ENCODE measurements around the gene RBM38.
A peak's percentile ranks its signal among the peaks of the same experiment; 100 is the strongest.

RBM38 gene

DNA sequence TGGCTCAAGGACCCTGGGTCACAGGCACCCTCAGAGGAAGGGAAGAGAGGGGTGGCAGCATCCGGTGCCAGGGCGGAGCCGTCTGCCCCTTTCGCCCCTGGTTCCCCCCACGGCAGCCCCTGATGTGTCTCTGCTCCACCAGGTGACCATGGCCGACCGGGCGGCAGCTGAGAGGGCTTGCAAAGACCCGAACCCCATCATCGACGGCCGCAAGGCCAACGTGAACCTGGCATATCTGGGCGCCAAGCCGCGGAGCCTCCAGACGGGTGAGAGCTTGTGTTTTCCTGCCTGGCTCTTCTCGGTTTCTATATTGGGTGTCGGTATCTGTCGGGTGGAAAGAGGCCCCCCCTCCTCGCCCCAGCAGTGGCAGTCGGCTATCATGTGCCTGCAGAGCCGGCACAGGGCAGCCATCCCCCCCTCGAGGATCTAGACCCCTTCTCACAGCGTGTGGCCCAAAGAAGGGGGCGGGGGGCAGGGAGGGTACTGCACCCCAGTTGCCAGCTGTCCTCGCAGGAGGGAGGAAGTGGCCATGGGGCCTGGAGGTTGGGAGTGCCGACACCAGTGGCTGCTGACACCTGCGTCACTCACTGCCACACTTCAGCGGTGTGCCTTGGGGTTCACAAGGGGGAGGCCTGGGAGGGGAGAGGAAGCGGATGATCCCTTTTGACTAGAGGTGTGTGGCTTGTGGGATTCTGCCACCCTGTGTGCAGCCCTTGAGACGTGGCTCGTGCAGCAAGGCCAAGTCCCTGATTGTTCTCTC is 1.5 kb downstream of the RBM38 start:
- DNase-seq, result no peak

DNA sequence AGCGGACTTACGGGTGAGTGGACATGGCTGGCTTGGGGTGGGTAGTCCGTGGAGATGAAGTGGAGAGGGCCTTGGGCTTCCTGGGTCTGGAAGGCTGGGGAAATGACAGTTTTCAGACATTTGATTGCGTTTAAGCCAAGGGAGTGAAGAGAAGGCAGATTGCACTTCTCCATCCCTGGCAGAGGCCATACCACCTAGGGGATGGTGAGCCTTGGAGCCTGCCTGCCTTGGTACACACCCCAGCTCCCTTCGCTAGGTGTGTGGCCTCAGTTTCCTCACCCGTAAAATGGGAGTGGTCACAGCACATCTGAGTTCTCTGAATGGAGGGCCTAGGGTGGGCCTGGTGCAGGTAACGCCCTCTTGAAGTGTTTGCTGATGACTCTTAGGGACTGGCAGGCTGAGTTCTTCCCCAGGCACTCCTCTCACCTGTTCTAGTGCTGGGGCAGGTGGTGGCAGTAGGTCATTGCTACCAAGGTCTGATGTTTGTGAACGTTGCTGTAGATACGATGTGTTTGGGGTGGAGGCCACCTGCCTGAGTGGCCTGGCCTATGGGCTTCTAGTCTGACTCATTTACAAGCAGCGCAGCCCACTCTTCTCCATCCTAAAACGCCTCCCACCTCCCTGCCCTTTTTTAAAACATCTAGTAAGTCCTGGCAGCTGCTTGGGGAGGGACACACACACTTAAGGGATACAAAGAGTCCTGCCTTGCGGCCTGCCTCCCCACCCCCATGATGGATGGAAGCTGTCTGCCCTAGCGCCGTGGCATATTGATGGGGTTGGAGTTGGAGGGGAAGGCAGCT is 2.3 kb downstream of the RBM38 start:
- no peak for DNase-seq

DNA sequence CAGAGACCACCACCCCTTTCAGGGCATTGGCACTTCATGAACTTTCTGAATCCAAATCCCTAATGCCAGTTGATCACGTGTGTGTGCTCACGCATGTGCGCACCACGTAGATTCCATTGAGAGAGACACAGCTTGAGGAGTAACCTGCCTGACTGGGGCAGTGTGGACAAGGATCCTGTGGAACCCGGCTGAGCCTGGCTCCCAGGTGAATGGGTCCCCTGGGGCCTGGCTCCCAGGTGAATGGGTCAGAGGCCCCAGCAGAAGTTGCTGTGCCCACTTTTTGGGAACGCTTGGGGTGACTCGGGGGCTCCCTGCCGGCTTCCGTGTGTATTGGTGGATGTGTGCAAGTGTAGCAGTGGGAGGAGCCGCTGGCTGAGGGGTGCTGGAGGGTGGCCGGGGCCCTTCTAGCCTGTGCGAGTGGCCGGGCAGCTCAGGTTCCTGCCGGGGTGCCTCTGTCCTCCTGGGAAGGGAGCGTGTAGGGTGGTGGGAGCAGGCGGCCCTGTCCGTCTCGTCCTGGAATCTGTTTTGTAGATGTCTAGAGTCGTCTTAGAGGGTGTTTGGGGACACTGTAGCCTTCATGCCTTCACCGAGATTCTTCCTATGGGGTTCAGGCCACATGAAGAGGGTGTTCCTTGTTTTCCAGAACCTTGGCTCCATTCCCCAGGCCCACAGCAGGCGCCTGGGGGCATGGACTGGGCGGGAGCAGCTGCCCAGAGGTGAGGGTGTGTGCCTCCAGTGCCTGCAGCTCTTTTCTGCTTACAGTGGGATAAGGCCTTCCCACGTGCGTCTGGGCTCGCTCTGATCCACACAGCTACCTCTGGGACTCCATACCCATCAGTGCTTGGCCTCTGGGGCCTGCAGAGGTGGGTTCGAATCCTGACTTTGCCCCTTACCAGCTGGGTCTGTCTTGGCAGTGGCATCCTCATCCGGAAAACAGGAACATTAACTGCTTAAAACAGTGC is 3.2 kb downstream of the RBM38 start:
- no peak for DNase-seq

DNA sequence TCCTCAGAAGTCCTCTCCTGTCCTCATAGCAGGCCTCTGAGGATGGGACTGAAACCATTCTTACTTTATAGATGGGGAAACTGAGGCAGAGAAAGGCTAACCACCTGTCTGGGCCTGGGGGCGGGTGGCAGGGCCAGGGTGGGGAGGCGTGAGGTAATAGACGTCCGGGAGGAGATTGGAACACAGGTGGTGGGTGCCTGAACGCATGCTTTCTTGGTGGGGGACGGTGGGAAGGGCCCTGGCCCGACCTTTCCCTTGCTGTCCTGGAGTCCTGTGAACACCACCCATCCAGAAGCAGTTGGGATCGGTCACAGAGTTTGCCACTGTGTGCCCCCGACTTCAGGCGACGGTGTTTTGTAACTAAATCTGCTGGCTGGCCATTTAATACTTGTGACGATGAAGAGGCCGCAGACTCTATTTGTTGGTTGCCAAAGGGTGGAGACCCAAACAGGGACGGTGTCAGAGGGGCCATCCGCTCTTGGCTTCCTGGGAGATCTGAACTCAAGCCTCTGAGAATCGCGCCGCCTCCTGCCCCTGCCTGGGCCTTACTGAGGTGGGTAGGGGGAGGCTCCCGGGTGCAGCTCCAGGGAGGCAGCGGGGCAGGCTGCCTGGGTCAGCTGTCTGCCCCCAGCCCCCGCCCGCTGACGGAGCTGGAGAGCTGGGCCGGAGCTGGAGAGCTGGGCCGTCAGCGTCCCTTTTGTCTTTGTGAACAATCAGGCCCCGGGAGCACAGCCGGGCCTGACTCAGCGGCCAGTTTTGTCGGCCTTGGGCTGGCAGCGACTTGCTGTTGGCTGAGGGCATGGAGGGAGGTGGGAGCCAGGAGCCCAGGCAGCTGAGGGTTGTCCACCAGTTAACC is 4.1 kb downstream of the RBM38 start:
- peak; percentile 83 for DNase-seq

DNA sequence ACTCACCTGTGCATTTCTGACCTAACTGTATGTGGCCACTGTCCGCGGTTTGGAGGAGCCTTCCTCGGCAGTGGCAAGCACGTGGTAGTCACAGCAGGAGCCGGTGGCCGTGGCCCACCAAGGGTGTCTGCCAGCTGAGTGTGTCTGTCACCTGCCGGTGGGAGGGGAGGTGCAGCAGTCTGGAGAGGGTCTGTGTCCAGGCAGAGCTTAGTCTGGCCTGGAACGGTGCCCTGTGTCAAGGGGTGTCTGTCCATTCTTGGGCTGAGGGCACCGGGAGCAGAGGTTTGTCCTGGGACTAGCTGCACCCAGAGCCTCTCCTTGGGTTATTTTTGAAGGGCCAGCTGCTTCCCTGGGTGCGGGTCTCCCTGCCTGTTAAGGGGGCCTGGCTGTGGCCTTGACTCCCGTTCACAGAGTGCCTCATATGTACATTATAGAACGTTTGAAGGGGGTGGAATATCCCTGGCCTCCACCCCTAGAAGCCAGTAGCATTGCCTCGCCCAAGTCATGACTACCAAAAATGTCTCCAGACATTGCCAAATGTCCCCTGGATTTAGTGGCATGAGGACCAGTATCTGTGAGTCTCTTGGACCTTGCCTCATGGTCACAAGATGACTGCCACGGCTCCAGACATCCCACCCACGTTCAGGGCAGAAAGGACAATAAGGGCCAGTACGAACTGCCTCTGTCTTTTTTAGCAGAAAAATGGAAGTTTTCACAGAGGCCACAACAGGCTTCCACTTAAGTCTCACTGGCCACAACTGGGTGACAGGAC is 5.2 kb downstream of the RBM38 start:
- no peak for DNase-seq

DNA sequence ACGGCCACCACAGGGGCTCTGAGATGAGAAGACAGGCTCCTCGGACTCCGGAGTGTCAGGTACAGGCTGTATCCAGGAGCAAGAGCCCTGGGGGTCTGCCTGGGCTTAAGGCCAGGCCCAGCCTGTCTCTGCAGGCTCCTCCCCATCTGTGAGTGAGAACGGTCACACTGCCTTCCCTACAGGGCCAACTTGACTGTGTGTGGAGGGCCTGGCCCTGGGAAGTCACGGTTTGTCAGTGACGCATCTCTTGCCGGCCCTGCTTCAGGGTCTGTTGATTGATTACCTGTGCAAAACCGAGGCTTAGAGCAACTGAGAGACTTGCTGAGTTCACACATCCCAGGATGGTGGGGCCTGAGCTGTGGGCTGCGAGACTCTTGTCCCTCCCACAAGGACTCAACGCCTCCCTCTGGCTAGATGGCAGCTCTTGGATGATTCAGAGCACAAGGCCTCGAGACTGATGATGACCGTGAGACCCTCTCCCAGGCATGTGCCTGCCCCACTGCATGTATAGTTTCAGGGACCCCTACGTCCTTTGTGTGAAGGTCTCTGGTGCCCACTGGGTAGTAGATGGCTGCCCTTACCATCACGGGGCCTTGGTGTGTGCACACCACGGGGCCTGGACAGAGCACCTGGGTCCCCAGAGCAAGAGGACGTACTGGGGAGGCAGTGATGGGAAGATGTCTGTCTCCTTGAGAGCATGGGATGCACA is 5.9 kb downstream of the RBM38 start:
- DNase-seq, result no peak

DNA sequence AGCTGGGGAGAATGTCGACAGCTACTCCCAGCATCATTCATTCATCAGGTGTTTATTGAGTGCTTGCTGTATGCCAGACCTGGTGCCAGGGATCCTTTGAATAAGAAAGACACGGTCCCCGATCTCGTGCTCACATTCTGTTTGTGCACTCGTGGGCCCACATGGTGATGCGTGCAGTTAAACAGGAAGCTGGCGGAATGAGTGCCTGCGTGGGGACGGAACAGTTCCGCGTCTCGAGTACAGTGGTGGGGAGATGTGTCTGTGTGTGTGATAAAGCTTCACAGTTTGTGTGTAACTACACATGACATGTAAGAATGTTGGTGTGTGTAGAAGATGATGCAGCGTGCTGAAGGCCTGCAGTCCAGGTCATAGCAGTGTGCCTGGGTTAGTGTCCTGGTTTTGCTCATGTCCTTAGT is 6.5 kb downstream of the RBM38 start:
- DNase-seq, result no peak

DNA sequence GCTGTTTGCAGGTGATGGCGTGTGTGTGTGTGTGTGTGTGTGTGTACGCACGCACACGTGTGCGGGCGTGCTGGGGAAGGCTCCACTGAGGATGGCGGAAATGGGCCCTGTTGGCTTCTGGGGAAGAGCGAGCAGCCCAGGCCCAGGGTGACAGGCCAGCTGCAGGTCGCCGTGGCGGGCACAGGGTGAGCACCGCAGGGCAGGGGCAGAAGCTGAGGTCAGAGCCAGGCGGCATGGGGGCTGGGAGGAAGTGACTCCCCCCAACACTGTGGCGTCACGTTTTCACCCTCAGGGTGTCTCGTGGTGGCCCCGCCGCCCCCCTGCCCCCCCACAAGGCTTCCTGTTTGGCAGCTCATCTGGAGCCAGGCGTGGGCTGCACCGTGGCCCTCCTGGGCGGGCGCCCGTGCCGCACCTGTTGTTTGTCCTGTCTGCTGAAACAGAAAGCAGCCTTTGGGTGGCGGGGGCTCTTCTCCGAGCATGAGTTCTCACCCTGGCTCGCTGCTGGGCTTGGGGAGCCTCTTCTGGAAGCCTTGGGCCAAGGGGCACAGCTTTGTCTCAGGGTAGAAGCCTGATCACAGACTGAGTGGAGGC is 7.1 kb downstream of the RBM38 start:
- no peak for DNase-seq

DNA sequence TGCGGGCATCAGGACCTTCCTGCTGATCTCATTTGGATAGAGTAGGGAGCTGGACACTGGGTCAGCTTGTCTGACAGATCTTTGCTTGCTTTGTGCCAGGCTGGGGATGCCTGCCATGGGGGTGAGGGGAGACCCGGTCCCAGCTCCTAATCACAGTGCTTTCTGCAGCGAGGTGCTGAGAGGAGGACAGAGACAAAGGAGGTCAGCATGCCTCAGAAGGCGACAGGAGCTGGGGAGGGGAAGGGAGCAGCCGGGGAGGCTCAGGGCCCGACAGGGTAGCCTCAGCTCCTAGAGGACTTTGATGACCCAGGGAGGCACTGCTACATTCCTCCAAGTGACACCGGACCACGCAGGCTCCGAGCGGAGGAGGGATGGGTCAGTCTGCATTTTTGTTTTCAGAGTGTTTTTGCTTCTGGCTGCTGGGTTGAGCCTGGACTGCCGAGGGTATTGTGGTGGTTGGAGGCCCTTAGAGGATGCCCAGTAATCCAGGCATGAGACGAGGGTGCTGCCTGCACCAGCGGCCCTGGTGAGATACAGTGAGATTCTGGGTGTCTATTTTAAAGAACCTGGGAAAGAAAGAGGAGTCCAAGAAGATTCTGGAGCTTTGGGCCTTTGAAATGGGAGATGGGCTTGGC is 7.8 kb downstream of the RBM38 start:
- peak; percentile 49 for DNase-seq

DNA sequence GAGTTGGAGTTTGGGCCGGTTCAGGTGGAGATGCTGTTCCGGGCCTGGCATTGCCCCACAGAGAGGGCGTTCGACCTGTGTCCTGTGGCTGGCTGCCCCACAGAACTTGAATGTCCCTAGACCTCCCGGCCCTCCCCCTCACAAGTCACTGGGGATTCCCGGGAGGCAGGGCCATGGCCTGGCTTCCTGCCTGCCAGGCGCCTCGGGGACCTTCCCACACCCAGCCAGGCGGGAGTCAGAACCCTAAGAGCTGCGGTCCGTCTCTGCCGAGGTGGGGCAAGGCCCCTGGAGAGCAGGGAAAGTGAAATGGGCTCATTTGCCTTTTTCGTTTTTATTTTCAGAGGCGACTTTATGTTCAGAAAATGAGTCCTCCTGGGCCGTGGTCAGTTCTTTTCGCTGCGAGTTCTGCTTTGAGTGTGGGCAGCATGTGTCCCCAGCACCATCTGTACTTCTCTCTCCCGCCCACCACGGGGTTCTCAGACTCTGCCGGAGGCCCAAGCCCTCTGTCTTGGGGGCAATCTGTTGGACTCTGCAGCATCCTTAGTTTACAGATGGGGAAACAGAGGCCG is 8.5 kb downstream of the RBM38 start:
- no peak for DNase-seq

DNA sequence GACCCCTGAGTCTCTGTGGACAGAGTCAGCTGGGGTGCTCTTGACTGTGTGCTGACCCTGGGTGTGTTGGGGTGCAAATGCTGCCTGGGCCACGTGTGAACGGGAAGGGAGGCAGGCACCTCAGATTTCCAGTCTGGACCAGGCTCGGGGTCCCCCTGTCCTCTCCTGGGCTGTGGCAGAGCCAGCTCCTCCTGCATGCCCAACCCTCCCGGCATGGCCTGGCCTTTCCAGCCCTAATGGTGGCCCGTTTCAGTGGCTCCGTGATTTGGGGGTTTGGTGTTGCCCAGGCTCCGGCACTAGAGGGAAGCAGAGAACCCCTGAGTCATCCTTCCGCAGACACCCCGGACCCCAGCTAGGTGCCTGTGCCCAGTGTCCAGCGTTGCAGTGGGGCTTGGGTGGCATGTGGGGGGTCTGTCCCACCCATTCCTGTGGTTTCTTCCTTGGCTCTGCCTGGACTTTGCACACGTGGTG is 9.1 kb downstream of the RBM38 start:
- DNase-seq, result no peak

DNA sequence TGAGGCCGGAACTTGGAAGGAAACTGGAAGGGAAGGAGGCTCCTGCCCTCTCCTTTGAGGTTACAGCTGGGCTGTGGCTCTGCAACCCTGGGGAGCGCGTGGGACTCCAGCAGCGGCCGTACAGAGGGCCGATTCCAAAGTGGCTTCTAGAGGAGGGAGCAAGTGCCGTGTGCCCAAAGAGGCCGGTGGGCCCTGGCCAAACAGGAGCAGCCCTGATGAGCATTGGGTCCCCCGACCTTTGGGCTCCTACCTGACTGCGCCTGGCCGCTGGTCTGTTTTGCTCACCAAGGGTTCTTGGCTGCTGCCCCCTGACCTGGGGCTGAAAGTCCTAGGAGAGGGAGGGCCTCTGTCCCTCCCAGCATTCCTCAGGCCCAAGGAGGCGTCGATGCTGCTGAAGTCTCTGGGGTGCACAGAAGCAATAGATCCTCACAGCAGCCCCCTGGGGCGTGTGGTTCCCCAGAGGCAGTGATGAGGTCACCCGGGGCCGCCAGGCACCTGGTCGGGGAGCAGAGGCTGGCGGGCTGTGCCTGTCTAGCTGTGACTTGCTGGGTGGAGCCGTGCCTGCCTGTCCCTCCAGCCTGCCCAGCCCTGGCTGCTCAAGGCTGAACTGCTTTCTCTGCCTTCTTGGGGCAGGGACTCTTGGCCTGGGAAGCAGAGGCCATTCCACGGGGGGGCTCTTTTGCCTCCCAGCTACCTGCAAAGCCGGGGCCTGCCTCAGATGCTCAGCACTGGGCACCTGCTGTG is 9.8 kb downstream of the RBM38 start:
- DNase-seq, result no peak

DNA sequence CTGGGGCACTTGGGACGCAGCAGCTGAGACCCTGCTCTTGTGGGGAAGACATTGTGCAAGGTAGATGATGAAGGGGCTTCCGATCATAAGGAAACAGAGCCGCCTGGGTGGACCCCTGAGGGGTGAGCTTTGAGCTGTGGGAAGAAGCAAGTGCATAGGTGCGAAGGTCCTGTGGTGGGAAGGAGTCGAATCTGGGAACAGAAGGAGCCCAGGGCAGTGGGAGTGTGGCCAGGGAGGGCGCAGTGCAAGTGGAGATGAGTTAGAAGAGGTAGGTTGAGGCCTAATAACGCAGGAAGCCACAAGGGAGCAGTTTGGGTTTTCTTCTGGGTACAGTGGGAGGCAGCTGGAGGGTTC is 10.3 kb downstream of the RBM38 start:
- no peak for DNase-seq

DNA sequence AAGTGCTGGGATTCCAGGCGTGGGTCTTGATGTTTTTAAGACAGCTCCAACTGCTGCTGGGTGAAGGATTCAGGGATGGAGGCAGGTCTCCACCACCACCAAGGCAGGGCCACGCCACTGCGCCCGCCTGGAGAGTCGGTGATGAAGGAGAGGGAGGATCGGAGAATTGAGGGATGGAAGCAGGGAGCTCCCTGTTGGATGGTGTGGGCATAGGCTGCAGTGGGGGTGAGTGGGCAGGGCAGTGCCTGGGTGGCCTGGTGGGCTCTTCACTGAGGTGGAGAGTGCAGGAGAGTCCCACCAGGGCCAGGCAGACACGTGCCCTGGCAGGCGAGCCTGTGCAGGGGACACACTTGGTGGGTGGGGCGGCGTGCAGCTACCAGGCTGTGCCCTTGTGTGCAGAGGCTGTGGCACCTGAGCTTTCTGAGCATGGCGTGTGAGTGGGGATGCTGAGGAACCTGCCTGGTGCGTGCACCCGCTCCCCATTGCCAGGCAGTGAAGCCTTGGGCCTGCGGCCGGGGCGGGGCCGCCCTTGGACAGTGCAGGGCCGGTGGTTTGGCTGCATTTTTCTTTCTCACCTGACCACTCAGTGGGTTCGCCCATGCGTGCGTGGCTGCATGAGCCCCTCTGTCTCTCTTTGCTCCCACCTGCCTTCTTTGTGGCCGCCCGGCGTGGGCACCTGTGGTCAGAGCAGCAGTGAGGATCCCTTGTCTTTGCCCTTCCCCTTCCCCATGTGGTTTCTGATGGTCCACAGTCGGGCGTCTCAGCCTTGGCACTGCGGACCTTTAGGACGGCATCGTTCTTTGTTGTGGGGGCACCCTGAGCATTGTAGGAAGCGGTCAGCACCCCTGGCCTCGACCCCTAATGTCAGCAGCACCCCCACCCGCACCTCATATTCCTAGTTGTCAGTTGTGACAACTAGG is 11.3 kb downstream of the RBM38 start:
- no peak for DNase-seq

DNA sequence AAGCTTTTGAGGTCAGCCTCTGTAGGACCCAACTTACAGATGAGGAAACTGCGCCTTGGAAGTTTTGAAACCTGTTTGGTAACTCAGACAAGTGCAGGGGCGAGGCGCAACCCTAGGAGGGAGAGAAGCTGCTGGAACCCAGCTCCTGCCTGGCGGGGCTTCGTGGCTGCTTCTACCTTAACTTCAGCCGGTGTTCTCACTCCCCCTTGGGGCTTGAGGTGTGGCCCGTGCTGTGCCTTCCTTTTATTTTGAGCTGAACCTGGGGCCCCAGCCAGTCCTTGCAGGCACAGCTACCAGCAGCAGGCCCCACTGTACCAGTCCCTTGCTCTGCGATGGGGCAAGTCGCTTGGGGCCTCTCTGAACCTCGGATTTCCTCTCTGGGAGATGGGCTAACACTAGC is 12.0 kb downstream of the RBM38 start:
- no peak for DNase-seq

DNA sequence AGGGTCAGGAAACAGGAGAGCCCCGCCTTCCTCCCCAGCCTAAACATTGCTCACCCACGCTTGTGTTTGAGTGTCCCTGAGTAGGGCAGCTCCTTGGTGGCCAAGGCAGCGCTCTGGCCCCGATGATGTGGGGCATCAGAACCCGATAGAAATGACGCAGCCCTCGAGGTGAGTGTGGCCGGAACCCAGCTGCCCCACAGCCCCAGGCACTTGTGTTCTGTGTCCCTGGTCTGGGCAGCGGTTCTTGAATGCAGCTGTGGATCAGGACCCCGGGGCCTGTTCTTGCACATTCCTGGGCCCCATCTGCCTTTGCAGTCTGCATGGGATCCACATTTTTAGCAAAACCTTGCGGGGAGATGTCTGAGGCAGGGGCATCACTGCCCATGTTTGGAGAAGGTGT is 12.8 kb downstream of the RBM38 start:
- no peak for DNase-seq

DNA sequence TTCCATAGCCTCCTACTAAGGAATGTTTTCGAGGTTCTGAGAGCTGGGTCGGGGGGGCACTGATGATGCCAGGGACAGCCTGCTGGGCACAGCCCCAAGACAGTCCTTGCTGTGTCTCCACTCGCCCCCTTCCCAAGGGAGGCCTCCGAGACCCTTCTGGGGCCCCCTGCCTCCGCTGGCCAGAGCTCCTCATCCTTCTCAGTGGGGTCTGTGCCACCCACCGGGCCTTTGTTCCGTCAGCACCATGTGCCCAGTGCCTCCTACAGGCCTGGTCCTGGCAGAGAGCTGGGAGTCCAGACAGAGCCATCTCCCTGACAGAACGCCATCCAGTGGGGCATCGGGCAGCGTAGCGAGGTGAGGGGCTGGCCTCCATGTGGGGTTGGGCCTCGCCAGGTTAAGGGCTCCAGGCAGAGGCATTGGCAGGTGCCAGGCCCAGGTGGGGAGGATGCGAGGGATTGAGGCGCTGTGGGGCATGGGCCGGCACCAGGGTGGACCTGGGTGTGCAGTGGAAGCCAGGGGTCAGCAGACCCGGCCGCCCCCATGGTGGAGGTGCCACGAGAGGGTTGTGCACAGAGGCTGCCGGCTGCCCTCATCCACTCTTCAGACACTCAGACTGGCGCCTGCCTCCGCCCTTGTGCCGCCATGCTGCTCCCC is 13.3 kb downstream of the RBM38 start:
- DNase-seq, result no peak

Data from retina (tissue), 1 donor.